Liver (tissue), 9 donors: ENCODE measurements around the gene LSM6. TPM values are rescaled to one million over a fixed set of nuclear protein-coding genes. Genes with fewer than 3 reads are reported as not detected.

Source experiments
- DNase-seq: peaks from one replicate; pipeline ENCODE4 v3.0.0-alpha.2; 2017; ENCODE audit warnings: low spot score
- H3K27ac ChIP-seq, 2 donors: one replicate each; pipeline ENCODE4 v1.7.0; 2013; ENCODE audit warnings: inconsistent platforms in 2 of 2, low read length in 2 of 2, control low read depth in 1 of 2, low read depth in 1 of 2, mild to moderate bottlenecking in 1 of 2
- H3K27me3 ChIP-seq, 4 donors: one replicate each; pipeline versions ENCODE4 v1.6.1 to v1.7.0; 2013; ENCODE audit warnings: low read length in 3 of 4, inconsistent platforms in 1 of 4, mild to moderate bottlenecking in 1 of 4, moderate library complexity in 1 of 4; ENCODE audit not compliant: control insufficient read depth in 4 of 4, insufficient read depth in 4 of 4
- H3K36me3 ChIP-seq, 4 donors: one replicate each; pipeline versions ENCODE4 v1.6.1 to v1.7.0; 2013; ENCODE audit warnings: low read length in 3 of 4, mild to moderate bottlenecking in 3 of 4, low read depth in 1 of 4, moderate library complexity in 1 of 4; ENCODE audit not compliant: control insufficient read depth in 4 of 4, insufficient read depth in 3 of 4
- H3K4me1 ChIP-seq, 4 donors: one replicate each; pipeline versions ENCODE4 v1.6.1 to v1.7.0; 2013; ENCODE audit warnings: low read length in 3 of 4, mild to moderate bottlenecking in 3 of 4, moderate library complexity in 1 of 4; ENCODE audit not compliant: control insufficient read depth in 4 of 4, insufficient read depth in 4 of 4
- H3K4me3 ChIP-seq, 3 donors: one replicate each; pipeline versions ENCODE4 v1.6.1 to v1.7.0; 2013; ENCODE audit warnings: low read length in 3 of 3, control low read depth in 1 of 3, low read depth in 1 of 3, mild to moderate bottlenecking in 1 of 3
- H3K9ac ChIP-seq, 2 donors: one replicate each; pipeline ENCODE4 v1.7.0; 2013; ENCODE audit warnings: low read length in 2 of 2, mild to moderate bottlenecking in 2 of 2, moderate library complexity in 2 of 2, control low read depth in 1 of 2, low read depth in 1 of 2
- H3K9me3 ChIP-seq, 4 donors: one replicate each; pipeline versions ENCODE4 v1.6.1 to v1.7.0; 2013; ENCODE audit warnings: low read length in 3 of 4; ENCODE audit not compliant: control insufficient read depth in 4 of 4
- ATF3 ChIP-seq: IDR thresholded peaks from 2 replicates; pipeline ENCODE4 v1.6.1; 2016; ENCODE audit warnings: antibody characterized with exemption
- CTCF ChIP-seq: fragments of 150-350 bp; IDR thresholded peaks from 2 replicates; pipeline ENCODE4 v1.5.1; 2017; ENCODE audit warnings: improper control_type of control experiment, low read depth, low read length; ENCODE audit not compliant: missing input control
- EGR1 ChIP-seq, 2 donors: IDR thresholded peaks; 2 replicates each; pipeline ENCODE4 v1.6.1; 2016 to 2018; ENCODE audit warnings: antibody characterized with exemption in 2 of 2, low read depth in 2 of 2
- FOXA1 ChIP-seq: IDR thresholded peaks from 2 replicates; pipeline ENCODE4 v1.6.1; 2016; ENCODE audit warnings: antibody characterized with exemption
- FOXA2 ChIP-seq: IDR thresholded peaks from 2 replicates; pipeline ENCODE4 v1.6.1; 2016; ENCODE audit warnings: antibody characterized with exemption
- GABPA ChIP-seq, 2 donors: IDR thresholded peaks in 1 of 2; conservative IDR thresholded peaks in 1 of 2; 2 replicates each; pipeline ENCODE4 v1.6.1; 2016; ENCODE audit warnings: antibody characterized with exemption in 2 of 2, mild to moderate bottlenecking in 1 of 2, moderate library complexity in 1 of 2
- HNF4A ChIP-seq, 2 donors: conservative IDR thresholded peaks; 2 replicates each; pipeline ENCODE4 v1.6.1; 2016; ENCODE audit warnings: antibody characterized with exemption in 2 of 2, mild to moderate bottlenecking in 2 of 2
- HNF4G ChIP-seq: IDR thresholded peaks from 2 replicates; pipeline ENCODE4 v1.6.1; 2016; ENCODE audit warnings: antibody characterized with exemption
- JUND ChIP-seq, 2 donors: IDR thresholded peaks; 2 replicates each; pipeline ENCODE4 v1.6.1; 2016; ENCODE audit warnings: antibody characterized with exemption in 2 of 2
- MAX ChIP-seq: IDR thresholded peaks from 2 replicates; pipeline ENCODE4 v1.6.1; 2016; ENCODE audit warnings: antibody characterized with exemption
- NR2F2 ChIP-seq: IDR thresholded peaks from 2 replicates; pipeline ENCODE4 v1.6.1; 2016; ENCODE audit warnings: antibody characterized with exemption
- RAD21 ChIP-seq, 2 donors: IDR thresholded peaks; 2 replicates each; pipeline ENCODE4 v1.6.1; 2016; ENCODE audit warnings: antibody characterized with exemption in 2 of 2, mild to moderate bottlenecking in 2 of 2
- REST ChIP-seq: IDR thresholded peaks from 2 replicates; pipeline ENCODE4 v1.6.1; 2016; ENCODE audit warnings: antibody characterized with exemption, mild to moderate bottlenecking
- RXRA ChIP-seq, 2 donors: IDR thresholded peaks; 2 replicates each; pipeline ENCODE4 v1.6.1; 2017 to 2018; ENCODE audit warnings: antibody characterized with exemption in 2 of 2, mild to moderate bottlenecking in 1 of 2
- SP1 ChIP-seq: IDR thresholded peaks from 2 replicates; pipeline ENCODE4 v1.6.1; 2018; ENCODE audit warnings: antibody characterized with exemption, mild to moderate bottlenecking
- TAF1 ChIP-seq: conservative IDR thresholded peaks from 2 replicates; pipeline ENCODE4 v1.6.1; 2016; ENCODE audit warnings: antibody characterized with exemption, mild to moderate bottlenecking
- YY1 ChIP-seq: IDR thresholded peaks from 2 replicates; pipeline ENCODE4 v1.6.1; 2016; ENCODE audit warnings: antibody characterized with exemption, mild to moderate bottlenecking
- ZBTB33 ChIP-seq: IDR thresholded peaks from 2 replicates; pipeline ENCODE4 v1.6.1; 2016; ENCODE audit warnings: antibody characterized with exemption
- WGBS: extraction: QIAGEN DNeasy Blood & Tissue Kit; methylation state at CpG from one replicate; pipeline ENCODE4 v1.1.7; 2013; 5-methylcytosine and 5-hydroxymethylcytosine counted together
- polyA plus RNA-seq, 2 donors: library from polyadenylated mRNA; stranded (reverse) in 1 of 2; unstranded in 1 of 2; fragments of 200-250 nt in 1 of 2; fragments of >200 nt in 1 of 2; fragmentation: Nextera tagmentation in 1 of 2; extraction: Ambion mirVana in 1 of 2; gene quantifications; one replicate each; pipeline versions ENCODE4 v1.2.1 to v1.2.3, GENCODE V29; 2013 to 2015
- total RNA-seq, 2 donors: library from RNA; depleted of rRNA; stranded (reverse); fragments of >200 nt; gene quantifications; one replicate each; pipeline ENCODE4 v1.2.3, GENCODE V29; 2014
- donor health status: healthy.
- donor health status: healthy.
- donor health status: healthy.
- donor health status: healthy.
- donor health status: healthy.

Gene LSM6
- total and polyA plus RNA-seq, 4 donors, result 14.7 to 26.9 (median 24.2) TPM

GRCh38 chr4:146222313-146222712 is 46.8 kb downstream of the LSM6 start:
- TF ChIP-seq YY1 (no peak), HNF4A (conservative IDR thresholded peaks at IDR 0.05) (no peak), ATF3 (no peak), FOXA2 (no peak), GABPA (IDR thresholded peaks at IDR 0.05 in 1 of 2, conservative IDR thresholded peaks at IDR 0.05 in 1 of 2) (no peak), NR2F2 (no peak), TAF1 (no peak), HNF4G (no peak), JUND (IDR thresholded peaks at IDR 0.05) (no peak), REST (no peak), SP1 (no peak), CTCF (no peak), MAX (no peak), ZBTB33 (no peak), RAD21 (IDR thresholded peaks at IDR 0.05) (no peak), RXRA (IDR thresholded peaks at IDR 0.05) (no peak), EGR1 (IDR thresholded peaks at IDR 0.05; ENCODE audit: low read depth in 2 of 2) (no peak), FOXA1 (no peak)
- Histone ChIP-seq H3K9me3 (no peaks in the 10 kb centered on the region), H3K36me3 (no peaks in the 10 kb centered on the region), H3K27ac (no peak overlapping the region), H3K27me3 (no peaks in the 10 kb centered on the region), H3K9ac (no peak overlapping the region), H3K4me3 (no peak overlapping the region), H3K4me1 (no peaks in the 10 kb centered on the region)
- WGBS, result 81% methylated on average over 8 of the region's 8 CpGs
- no peak for DNase-seq
